HG03095 (cell line): Measurements from ENCODE around the gene KDM5A.
"Not testable (repeated sequence)": the region's sequence is repeated elsewhere in the genome, so short reads cannot be mapped to it uniquely, and the experiment has no call there.

Source experiments
- ATAC-seq: cut with Tn5 transposase; IDR thresholded peaks from one replicate; pipeline ENCODE4 v1.9.1; 2021; ENCODE audit warnings: moderate library complexity; ENCODE audit not compliant: unreplicated experiment

Gene KDM5A

GRCh38 chr12:241266-241665, 147.9 kb downstream of the KDM5A start:
- ATAC-seq, result no peak

GRCh38 chr12:240566-240965, 148.6 kb downstream of the KDM5A start:
- ATAC-seq, result no peak

- ATAC-seq, result no peak
Measured at GRCh38 chr12:238736-239398, 150.3 kb downstream of the KDM5A start.

- no peak for ATAC-seq
Measured at GRCh38 chr12:238116-238515, 151.0 kb downstream of the KDM5A start.

GRCh38 chr12:237026-237815, 151.9 kb downstream of the KDM5A start:
- no peak for ATAC-seq

GRCh38 chr12:236445-236844, 152.7 kb downstream of the KDM5A start:
- ATAC-seq, result no peak

- not testable (repeated sequence) for ATAC-seq
Measured at GRCh38 chr12:235967-236366, 153.2 kb downstream of the KDM5A start.

GRCh38 chr12:234891-235415, 154.2 kb downstream of the KDM5A start:
- no peak for ATAC-seq

GRCh38 chr12:234019-234418, 155.1 kb downstream of the KDM5A start:
- no peak for ATAC-seq

GRCh38 chr12:233615-233968, 155.5 kb downstream of the KDM5A start:
- no peak for ATAC-seq

- ATAC-seq, result no peak
Measured at GRCh38 chr12:232731-233614, 156.1 kb downstream of the KDM5A start.

GRCh38 chr12:230925-231671, 158.0 kb downstream of the KDM5A start:
- no peak for ATAC-seq
